ENCODE measurements around the gene CNTNAP5.

GRCh38 chr2:124880995-124881394 is 855.9 kb downstream of the CNTNAP5 start:
- TF ChIP-seq, protein P1, sequence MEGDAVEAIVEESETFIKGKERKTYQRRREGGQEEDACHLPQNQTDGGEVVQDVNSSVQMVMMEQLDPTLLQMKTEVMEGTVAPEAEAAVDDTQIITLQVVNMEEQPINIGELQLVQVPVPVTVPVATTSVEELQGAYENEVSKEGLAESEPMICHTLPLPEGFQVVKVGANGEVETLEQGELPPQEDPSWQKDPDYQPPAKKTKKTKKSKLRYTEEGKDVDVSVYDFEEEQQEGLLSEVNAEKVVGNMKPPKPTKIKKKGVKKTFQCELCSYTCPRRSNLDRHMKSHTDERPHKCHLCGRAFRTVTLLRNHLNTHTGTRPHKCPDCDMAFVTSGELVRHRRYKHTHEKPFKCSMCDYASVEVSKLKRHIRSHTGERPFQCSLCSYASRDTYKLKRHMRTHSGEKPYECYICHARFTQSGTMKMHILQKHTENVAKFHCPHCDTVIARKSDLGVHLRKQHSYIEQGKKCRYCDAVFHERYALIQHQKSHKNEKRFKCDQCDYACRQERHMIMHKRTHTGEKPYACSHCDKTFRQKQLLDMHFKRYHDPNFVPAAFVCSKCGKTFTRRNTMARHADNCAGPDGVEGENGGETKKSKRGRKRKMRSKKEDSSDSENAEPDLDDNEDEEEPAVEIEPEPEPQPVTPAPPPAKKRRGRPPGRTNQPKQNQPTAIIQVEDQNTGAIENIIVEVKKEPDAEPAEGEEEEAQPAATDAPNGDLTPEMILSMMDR (IDR thresholded peaks at IDR 0.05), result no peak
- TF ChIP-seq POLR2AphosphoS5 (IDR thresholded peaks at IDR 0.05) (no peak), POLR2A (IDR thresholded peaks at IDR 0.05) (no peak)
